HG02571 (cell line): ENCODE data around the gene LDLRAD3.
"Not testable (repeated sequence)": the region's sequence is repeated elsewhere in the genome, so short reads cannot be mapped to it uniquely, and the experiment has no call there.

ENCODE experiments used
- ATAC-seq: cut with Tn5 transposase; IDR thresholded peaks from one replicate; pipeline ENCODE4 v1.9.1; 2021; ENCODE audit warnings: mild to moderate bottlenecking, moderate library complexity; ENCODE audit not compliant: unreplicated experiment

LDLRAD3 gene

GRCh38 chr11:35943713-35944502 lies at the start of gene LDLRAD3:
TSS of gene LDLRAD3 (plus strand) at chr11:35944062. CDS start at chr11:35944099, 37 bp downstream.
- ATAC-seq, result peak; percentile 78

- no peak for ATAC-seq
These were observed 46.8 kb upstream of the LDLRAD3 start for GRCh38 chr11:35897019-35897418.

GRCh38 chr11:35902961-35903360 lies 40.9 kb upstream of the LDLRAD3 start:
- no peak for ATAC-seq

- ATAC-seq, result no peak
These were observed 38.1 kb upstream of the LDLRAD3 start for GRCh38 chr11:35905646-35906276.

- no peak for ATAC-seq
These were observed 37.6 kb upstream of the LDLRAD3 start for GRCh38 chr11:35906277-35906661.

- ATAC-seq, result no peak
These were observed 37.2 kb upstream of the LDLRAD3 start for GRCh38 chr11:35906681-35907080.

GRCh38 chr11:35907648-35908431 lies 36.0 kb upstream of the LDLRAD3 start:
- peak; percentile 51 for ATAC-seq

GRCh38 chr11:35908432-35908771 lies 35.5 kb upstream of the LDLRAD3 start:
- not testable (repeated sequence) for ATAC-seq

- ATAC-seq, result no peak
These were observed 34.2 kb upstream of the LDLRAD3 start for GRCh38 chr11:35909511-35910265.

- no peak for ATAC-seq
These were observed 32.8 kb upstream of the LDLRAD3 start for GRCh38 chr11:35911013-35911412.

GRCh38 chr11:35911616-35912165 lies 32.2 kb upstream of the LDLRAD3 start:
- ATAC-seq, result no peak

- not testable (repeated sequence) for ATAC-seq
These were observed 31.4 kb upstream of the LDLRAD3 start for GRCh38 chr11:35912436-35912835.

- no peak for ATAC-seq
These were observed 30.8 kb upstream of the LDLRAD3 start for GRCh38 chr11:35912883-35913624.

GRCh38 chr11:35914816-35915215 lies 29.0 kb upstream of the LDLRAD3 start:
- ATAC-seq, result no peak

- ATAC-seq, result no peak
These were observed 27.6 kb upstream of the LDLRAD3 start for GRCh38 chr11:35916270-35916669.

GRCh38 chr11:35917676-35918075 lies 26.2 kb upstream of the LDLRAD3 start:
- no peak for ATAC-seq

GRCh38 chr11:35918716-35919115 lies 25.1 kb upstream of the LDLRAD3 start:
- ATAC-seq, result no peak

- ATAC-seq, result no peak
These were observed 24.6 kb upstream of the LDLRAD3 start for GRCh38 chr11:35919244-35919643.

GRCh38 chr11:35923452-35923851 lies 20.4 kb upstream of the LDLRAD3 start:
- no peak for ATAC-seq

GRCh38 chr11:35924811-35925210 lies 19.1 kb upstream of the LDLRAD3 start:
- ATAC-seq, result no peak
